GM23338 (cell line): Measurements from ENCODE around the gene FEM1B. TPM values are rescaled to one million over a fixed set of nuclear protein-coding genes. Genes with fewer than 3 reads are reported as not detected.

ENCODE experiments used
- ATAC-seq: fragments of 200-7000 bp; cut with Tn5 transposase; 3 replicates; pipeline ENCODE4 v1.9.1; 2020
- DNase-seq: peaks from one replicate; pipeline ENCODE4 v3.0.0-alpha.2; 2015; ENCODE audit warnings: low spot score
- H2AFZ ChIP-seq: fragments of 200-600 bp; sonication (generic); 2 replicates; pipeline ENCODE4 v1.8.0; 2016; ENCODE audit warnings: antibody characterized with exemption, mild to moderate bottlenecking, moderate library complexity
- H3F3A ChIP-seq: fragments of 200-600 bp; sonication (generic); replicated peaks from 2 replicates; pipeline ENCODE4 v1.8.0; 2017; ENCODE audit warnings: antibody characterized with exemption, mixed run types, low read depth
- H3K27ac ChIP-seq: fragments of 200-600 bp; sonication (generic); 2 replicates; pipeline ENCODE4 v1.6.1; 2016; ENCODE audit warnings: low read depth
- H3K27me3 ChIP-seq: fragments of 200-600 bp; sonication (generic); 2 replicates; pipeline ENCODE4 v1.8.0; 2016; ENCODE audit warnings: mild to moderate bottlenecking, mixed run types, moderate library complexity; ENCODE audit not compliant: insufficient read depth
- H3K36me3 ChIP-seq: fragments of 200-600 bp; sonication (generic); 2 replicates; pipeline ENCODE4 v1.8.0; 2016; ENCODE audit warnings: mild to moderate bottlenecking; ENCODE audit not compliant: insufficient read depth
- H3K4me1 ChIP-seq: fragments of 200-600 bp; sonication (generic); 2 replicates; pipeline ENCODE4 v1.8.0; 2016; ENCODE audit warnings: mild to moderate bottlenecking, moderate library complexity; ENCODE audit not compliant: insufficient read depth
- H3K4me2 ChIP-seq: fragments of 200-600 bp; sonication (generic); 2 replicates; pipeline ENCODE4 v1.7.1; 2017; ENCODE audit warnings: mixed run types
- H3K4me3 ChIP-seq: fragments of 200-600 bp; sonication (generic); 2 replicates; pipeline ENCODE4 v1.6.1; 2016; ENCODE audit warnings: mixed run types
- H3K79me2 ChIP-seq: fragments of 200-600 bp; sonication (generic); replicated peaks from 2 replicates; pipeline ENCODE4 v1.8.0; 2017; ENCODE audit warnings: mild to moderate bottlenecking; ENCODE audit not compliant: insufficient read depth
- H3K9me2 ChIP-seq: fragments of 200-600 bp; sonication (generic); 2 replicates; pipeline ENCODE4 v1.8.0; 2017; ENCODE audit not compliant: insufficient read depth
- H4K20me1 ChIP-seq: fragments of 200-600 bp; sonication (generic); replicated peaks from 2 replicates; pipeline ENCODE4 v1.8.0; 2017; ENCODE audit warnings: mild to moderate bottlenecking; ENCODE audit not compliant: insufficient read depth
- H3K27ac Mint-ChIP-seq: 2 replicates; pipeline ENCODE4 v1.8.0; 2020; ENCODE audit warnings: inconsistent platforms, mild to moderate bottlenecking, moderate library complexity, mixed read lengths
- H3K27me3 Mint-ChIP-seq: 3 replicates; pipeline ENCODE4 v1.8.0; 2022; ENCODE audit warnings: low read depth, mild to moderate bottlenecking, moderate library complexity, mixed read lengths, inconsistent platforms; ENCODE audit not compliant: insufficient read depth, poor library complexity
- H3K36me3 Mint-ChIP-seq: 3 replicates; pipeline ENCODE4 v1.8.0; 2021; ENCODE audit warnings: low read depth, mild to moderate bottlenecking, inconsistent platforms, moderate library complexity, mixed read lengths
- H3K4me1 Mint-ChIP-seq: 3 replicates; pipeline ENCODE4 v1.8.0; 2020; ENCODE audit warnings: mild to moderate bottlenecking, inconsistent platforms, mixed read lengths
- H3K4me3 Mint-ChIP-seq: 3 replicates; pipeline ENCODE4 v1.8.0; 2021; ENCODE audit warnings: moderate library complexity, mild to moderate bottlenecking, inconsistent platforms, mixed read lengths
- H3K9me3 Mint-ChIP-seq: 3 replicates; pipeline ENCODE4 v1.8.0; 2020; ENCODE audit warnings: moderate library complexity, mild to moderate bottlenecking, inconsistent platforms, mixed read lengths
- ETS1 ChIP-seq: IDR thresholded peaks from 2 replicates; pipeline ENCODE4 v1.6.1; 2016; ENCODE audit warnings: antibody characterized with exemption
- EZH2phosphoT487 ChIP-seq: fragments of 200-600 bp; sonication (generic); IDR thresholded peaks from one replicate; pipeline ENCODE4 v1.8.1; 2018; ENCODE audit warnings: antibody characterized with exemption; ENCODE audit not compliant: unreplicated experiment
- JUNB ChIP-seq: IDR thresholded peaks from one replicate; pipeline ENCODE4 v1.6.1; 2016; ENCODE audit warnings: antibody characterized with exemption; ENCODE audit not compliant: unreplicated experiment
- NANOG ChIP-seq: IDR thresholded peaks from 2 replicates; pipeline ENCODE4 v1.6.1; 2016; ENCODE audit warnings: antibody characterized with exemption, borderline replicate concordance
- POLR2AphosphoS5 ChIP-seq: IDR thresholded peaks from 2 replicates; pipeline ENCODE4 v1.6.1; 2016; ENCODE audit warnings: antibody characterized with exemption, low read depth
- ZNF331 ChIP-seq: fragments of 250-450 bp; sonication (Bioruptor Pico); IDR thresholded peaks from 2 replicates; pipeline ENCODE4 v1.5.0; 2020; ENCODE audit warnings: low read depth, mild to moderate bottlenecking, moderate library complexity
- polyA plus RNA-seq: library from polyadenylated mRNA; unstranded; fragments of >200 nt; fragmentation: Nextera tagmentation; extraction: Ambion mirVana; gene quantifications from 2 replicates; pipeline ENCODE4 v1.2.1, GENCODE V29; 2016
- total RNA-seq: library from RNA; depleted of rRNA; stranded (reverse); fragments of >200 nt; shearing (Covaris generic); gene quantifications from 2 replicates; pipeline ENCODE4 v1.2.3, GENCODE V29; 2014
- TF ChIP-seq, protein P1 (sequence below): fragments of 250-450 bp; sonication (Bioruptor Pico); IDR thresholded peaks from 2 replicates; pipeline ENCODE4 v1.5.0; 2020; ENCODE audit warnings: mild to moderate bottlenecking, moderate library complexity
- TF ChIP-seq, protein P2 (sequence below): IDR thresholded peaks from one replicate; pipeline ENCODE4 v1.6.1; 2018; ENCODE audit warnings: antibody characterized with exemption; ENCODE audit not compliant: unreplicated experiment
- TF ChIP-seq, protein P3 (sequence below), 2 experiments: fragments of 200-600 bp in 1 of 2; sonication (generic) in 1 of 2; conservative IDR thresholded peaks; 2 replicates each; pipeline versions ENCODE4 v1.5.1 to v1.6.1; 2016 to 2017; ENCODE audit warnings: antibody characterized with exemption in 2 of 2, low read depth in 2 of 2, mild to moderate bottlenecking in 2 of 2, moderate library complexity in 1 of 2

FEM1B gene
- total and polyA plus RNA-seq, 2 experiments from 2014 or later, result 13.0 to 82.0 TPM

DNA sequence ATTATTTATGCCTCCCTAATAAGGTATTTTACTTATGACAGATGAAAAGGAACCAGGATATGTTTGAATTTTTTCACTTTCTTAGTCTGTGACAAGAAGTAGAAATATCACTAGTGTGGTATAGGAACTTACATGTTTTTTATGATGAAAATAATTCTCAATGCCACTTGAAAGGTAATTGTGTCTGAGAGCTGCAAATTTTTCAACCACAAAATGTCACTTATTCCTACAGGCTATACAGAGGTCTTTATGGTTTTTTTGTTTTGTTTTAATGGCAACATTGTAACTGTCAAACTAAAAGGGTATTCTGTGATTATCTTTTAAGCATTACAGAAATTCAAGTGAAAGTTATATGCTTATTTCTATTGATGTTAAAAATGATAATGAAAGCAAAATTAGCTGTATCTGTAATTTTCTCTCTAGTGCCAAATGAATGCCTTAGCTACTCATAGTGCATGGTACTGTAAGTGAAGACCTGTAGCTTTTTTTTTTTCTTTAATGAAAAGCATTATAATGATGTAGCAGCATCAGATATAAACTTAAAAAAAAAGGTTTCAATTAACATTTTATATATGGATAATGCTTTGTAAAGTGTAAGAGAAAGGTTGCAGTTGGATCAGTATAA is 14.7 kb downstream of the FEM1B start (continued):
- TF ChIP-seq, protein P1, sequence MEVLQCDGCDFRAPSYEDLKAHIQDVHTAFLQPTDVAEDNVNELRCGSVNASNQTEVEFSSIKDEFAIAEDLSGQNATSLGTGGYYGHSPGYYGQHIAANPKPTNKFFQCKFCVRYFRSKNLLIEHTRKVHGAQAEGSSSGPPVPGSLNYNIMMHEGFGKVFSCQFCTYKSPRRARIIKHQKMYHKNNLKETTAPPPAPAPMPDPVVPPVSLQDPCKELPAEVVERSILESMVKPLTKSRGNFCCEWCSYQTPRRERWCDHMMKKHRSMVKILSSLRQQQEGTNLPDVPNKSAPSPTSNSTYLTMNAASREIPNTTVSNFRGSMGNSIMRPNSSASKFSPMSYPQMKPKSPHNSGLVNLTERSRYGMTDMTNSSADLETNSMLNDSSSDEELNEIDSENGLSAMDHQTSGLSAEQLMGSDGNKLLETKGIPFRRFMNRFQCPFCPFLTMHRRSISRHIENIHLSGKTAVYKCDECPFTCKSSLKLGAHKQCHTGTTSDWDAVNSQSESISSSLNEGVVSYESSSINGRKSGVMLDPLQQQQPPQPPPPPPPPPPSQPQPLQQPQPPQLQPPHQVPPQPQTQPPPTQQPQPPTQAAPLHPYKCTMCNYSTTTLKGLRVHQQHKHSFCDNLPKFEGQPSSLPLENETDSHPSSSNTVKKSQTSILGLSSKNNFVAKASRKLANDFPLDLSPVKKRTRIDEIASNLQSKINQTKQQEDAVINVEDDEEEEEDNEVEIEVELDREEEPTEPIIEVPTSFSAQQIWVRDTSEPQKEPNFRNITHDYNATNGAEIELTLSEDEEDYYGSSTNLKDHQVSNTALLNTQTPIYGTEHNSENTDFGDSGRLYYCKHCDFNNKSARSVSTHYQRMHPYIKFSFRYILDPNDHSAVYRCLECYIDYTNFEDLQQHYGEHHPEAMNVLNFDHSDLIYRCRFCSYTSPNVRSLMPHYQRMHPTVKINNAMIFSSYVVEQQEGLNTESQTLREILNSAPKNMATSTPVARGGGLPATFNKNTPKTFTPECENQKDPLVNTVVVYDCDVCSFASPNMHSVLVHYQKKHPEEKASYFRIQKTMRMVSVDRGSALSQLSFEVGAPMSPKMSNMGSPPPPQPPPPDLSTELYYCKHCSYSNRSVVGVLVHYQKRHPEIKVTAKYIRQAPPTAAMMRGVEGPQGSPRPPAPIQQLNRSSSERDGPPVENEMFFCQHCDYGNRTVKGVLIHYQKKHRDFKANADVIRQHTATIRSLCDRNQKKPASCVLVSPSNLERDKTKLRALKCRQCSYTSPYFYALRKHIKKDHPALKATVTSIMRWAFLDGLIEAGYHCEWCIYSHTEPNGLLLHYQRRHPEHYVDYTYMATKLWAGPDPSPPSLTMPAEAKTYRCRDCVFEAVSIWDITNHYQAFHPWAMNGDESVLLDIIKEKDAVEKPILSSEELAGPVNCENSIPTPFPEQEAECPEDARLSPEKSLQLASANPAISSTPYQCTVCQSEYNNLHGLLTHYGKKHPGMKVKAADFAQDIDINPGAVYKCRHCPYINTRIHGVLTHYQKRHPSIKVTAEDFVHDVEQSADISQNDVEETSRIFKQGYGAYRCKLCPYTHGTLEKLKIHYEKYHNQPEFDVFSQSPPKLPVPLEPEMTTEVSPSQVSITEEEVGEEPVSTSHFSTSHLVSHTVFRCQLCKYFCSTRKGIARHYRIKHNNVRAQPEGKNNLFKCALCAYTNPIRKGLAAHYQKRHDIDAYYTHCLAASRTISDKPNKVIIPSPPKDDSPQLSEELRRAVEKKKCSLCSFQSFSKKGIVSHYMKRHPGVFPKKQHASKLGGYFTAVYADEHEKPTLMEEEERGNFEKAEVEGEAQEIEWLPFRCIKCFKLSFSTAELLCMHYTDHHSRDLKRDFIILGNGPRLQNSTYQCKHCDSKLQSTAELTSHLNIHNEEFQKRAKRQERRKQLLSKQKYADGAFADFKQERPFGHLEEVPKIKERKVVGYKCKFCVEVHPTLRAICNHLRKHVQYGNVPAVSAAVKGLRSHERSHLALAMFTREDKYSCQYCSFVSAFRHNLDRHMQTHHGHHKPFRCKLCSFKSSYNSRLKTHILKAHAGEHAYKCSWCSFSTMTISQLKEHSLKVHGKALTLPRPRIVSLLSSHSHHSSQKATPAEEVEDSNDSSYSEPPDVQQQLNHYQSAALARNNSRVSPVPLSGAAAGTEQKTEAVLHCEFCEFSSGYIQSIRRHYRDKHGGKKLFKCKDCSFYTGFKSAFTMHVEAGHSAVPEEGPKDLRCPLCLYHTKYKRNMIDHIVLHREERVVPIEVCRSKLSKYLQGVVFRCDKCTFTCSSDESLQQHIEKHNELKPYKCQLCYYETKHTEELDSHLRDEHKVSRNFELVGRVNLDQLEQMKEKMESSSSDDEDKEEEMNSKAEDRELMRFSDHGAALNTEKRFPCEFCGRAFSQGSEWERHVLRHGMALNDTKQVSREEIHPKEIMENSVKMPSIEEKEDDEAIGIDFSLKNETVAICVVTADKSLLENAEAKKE, result no peak
- TF ChIP-seq JUNB (no peak), EZH2phosphoT487 (no peak)

- no peaks in the 10 kb centered on the region for H3K27me3 ChIP-seq
- peaks cover 41% of the 10 kb centered on the region for H3K4me1 ChIP-seq
- H3K9me2 ChIP-seq, result no peaks in the 10 kb centered on the region
- H3K27ac Mint-ChIP-seq, result no peak overlapping the region
- peaks cover 46% of the 10 kb centered on the region for H3K4me1 Mint-ChIP-seq
- peaks cover 76% of the 10 kb centered on the region for H3K79me2 ChIP-seq
- no peak for DNase-seq
- peak overlapping the region; percentile 15; the same call in 1 of the 2 replicates for H3K27ac ChIP-seq
- TF ChIP-seq NANOG, result no peak
- no peak for TF ChIP-seq EZH2phosphoT487
- no peak for TF ChIP-seq POLR2AphosphoS5
- TF ChIP-seq, protein P2, sequence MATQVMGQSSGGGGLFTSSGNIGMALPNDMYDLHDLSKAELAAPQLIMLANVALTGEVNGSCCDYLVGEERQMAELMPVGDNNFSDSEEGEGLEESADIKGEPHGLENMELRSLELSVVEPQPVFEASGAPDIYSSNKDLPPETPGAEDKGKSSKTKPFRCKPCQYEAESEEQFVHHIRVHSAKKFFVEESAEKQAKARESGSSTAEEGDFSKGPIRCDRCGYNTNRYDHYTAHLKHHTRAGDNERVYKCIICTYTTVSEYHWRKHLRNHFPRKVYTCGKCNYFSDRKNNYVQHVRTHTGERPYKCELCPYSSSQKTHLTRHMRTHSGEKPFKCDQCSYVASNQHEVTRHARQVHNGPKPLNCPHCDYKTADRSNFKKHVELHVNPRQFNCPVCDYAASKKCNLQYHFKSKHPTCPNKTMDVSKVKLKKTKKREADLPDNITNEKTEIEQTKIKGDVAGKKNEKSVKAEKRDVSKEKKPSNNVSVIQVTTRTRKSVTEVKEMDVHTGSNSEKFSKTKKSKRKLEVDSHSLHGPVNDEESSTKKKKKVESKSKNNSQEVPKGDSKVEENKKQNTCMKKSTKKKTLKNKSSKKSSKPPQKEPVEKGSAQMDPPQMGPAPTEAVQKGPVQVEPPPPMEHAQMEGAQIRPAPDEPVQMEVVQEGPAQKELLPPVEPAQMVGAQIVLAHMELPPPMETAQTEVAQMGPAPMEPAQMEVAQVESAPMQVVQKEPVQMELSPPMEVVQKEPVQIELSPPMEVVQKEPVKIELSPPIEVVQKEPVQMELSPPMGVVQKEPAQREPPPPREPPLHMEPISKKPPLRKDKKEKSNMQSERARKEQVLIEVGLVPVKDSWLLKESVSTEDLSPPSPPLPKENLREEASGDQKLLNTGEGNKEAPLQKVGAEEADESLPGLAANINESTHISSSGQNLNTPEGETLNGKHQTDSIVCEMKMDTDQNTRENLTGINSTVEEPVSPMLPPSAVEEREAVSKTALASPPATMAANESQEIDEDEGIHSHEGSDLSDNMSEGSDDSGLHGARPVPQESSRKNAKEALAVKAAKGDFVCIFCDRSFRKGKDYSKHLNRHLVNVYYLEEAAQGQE, result no peak
- TF ChIP-seq ZNF331 (CRISPR knock-in tag), result no peak
- TF ChIP-seq ETS1, result no peak
- TF ChIP-seq, protein P3, sequence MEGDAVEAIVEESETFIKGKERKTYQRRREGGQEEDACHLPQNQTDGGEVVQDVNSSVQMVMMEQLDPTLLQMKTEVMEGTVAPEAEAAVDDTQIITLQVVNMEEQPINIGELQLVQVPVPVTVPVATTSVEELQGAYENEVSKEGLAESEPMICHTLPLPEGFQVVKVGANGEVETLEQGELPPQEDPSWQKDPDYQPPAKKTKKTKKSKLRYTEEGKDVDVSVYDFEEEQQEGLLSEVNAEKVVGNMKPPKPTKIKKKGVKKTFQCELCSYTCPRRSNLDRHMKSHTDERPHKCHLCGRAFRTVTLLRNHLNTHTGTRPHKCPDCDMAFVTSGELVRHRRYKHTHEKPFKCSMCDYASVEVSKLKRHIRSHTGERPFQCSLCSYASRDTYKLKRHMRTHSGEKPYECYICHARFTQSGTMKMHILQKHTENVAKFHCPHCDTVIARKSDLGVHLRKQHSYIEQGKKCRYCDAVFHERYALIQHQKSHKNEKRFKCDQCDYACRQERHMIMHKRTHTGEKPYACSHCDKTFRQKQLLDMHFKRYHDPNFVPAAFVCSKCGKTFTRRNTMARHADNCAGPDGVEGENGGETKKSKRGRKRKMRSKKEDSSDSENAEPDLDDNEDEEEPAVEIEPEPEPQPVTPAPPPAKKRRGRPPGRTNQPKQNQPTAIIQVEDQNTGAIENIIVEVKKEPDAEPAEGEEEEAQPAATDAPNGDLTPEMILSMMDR (conservative IDR thresholded peaks at IDR 0.05; ENCODE audit: low read depth in 2 of 2), result no peak
- H3K36me3 Mint-ChIP-seq, result peaks cover 25% of the 10 kb centered on the region
- no peaks in the 10 kb centered on the region for H3K36me3 ChIP-seq
- no peak overlapping the region for H2AFZ ChIP-seq
- H4K20me1 ChIP-seq, result peaks cover 26% of the 10 kb centered on the region
- H3K4me3 ChIP-seq, result no peak overlapping the region
- H3F3A ChIP-seq, result no peaks in the 10 kb centered on the region
- no peaks in the 10 kb centered on the region for H3K9me3 Mint-ChIP-seq
- no peaks in the 10 kb centered on the region for H3K27me3 Mint-ChIP-seq
- no peak for ATAC-seq
- H3K4me2 ChIP-seq, result no peak overlapping the region
- H3K4me3 Mint-ChIP-seq, result no peak overlapping the region
These were observed 15.4 kb downstream of the FEM1B start for GRCh38 chr15:68292967-68293366.
